ENCODE results near the gene CLDN9. TPM values are rescaled to one million over a fixed set of nuclear protein-coding genes. Genes with fewer than 3 reads are reported as not detected.

Gene CLDN9
- total RNA-seq, 2 donors from 2014 or later, result 0.40 to 0.42 TPM

DNA sequence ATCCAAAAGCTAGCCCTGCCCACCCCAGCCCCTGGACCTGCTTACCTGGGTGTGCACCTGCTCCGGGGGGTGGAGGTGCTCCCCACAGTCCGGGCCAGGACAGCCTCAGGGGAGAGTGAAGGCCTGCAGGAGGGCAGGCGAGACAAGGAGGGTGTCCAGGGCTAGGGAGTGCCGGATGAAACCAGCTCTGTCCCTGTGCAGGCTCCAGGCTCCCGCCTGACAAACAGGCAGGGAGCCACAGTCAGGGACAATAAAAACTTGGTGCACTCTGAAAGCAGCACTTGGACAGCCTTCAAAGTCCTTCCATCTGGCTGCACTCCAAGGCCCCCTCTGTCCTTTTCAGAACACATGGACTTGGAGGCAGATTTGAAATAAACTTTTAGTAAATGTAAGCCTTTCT is 39.6 kb upstream of the CLDN9 start:
- ATAC-seq, result no peak

DNA sequence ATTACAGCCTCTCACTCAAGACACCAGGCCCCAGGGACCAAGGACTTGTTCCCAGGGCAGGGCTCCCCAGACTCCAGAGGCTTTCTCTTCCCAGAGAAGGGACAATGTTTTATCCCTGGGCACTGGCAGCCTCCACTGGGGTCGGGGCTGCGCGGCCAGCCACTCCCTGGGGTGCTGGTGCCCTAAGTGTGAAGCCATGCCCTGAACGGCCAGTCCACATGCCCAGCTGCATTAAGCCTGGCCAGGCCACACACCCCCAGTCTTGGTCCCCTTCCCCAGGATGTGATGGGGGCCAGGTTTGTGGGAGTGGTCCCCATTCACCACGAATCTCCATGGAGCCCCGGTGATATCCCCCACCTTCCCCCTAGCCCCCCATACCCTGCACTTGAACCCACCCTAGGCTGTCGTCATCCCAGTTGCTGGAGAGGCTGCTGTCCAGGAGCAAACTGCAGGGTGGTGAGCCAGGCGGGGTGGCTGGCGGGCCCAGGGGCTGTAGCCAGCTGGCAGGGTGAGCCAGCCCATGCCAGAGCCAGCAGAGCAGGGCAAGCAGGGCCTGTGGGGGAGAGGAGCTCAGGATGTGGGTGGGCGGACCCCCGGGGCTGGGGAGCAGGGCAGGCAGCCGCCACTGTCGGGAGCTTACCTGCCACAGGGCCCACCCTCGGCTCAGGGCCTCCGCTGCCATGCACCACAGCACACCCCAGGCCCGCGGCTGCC is 39.0 kb upstream of the CLDN9 start:
- no peak for ATAC-seq
- no peak for DNase-seq
- intact Hi-C loops (cut with DNase I, micrococcal nuclease), result no loop called here

More for the DNA sequence above, 39.6 kb upstream of the CLDN9 start:
- DNase-seq, result no peak
- intact Hi-C loops (cut with DNase I, micrococcal nuclease), result no loop called here

DNA sequence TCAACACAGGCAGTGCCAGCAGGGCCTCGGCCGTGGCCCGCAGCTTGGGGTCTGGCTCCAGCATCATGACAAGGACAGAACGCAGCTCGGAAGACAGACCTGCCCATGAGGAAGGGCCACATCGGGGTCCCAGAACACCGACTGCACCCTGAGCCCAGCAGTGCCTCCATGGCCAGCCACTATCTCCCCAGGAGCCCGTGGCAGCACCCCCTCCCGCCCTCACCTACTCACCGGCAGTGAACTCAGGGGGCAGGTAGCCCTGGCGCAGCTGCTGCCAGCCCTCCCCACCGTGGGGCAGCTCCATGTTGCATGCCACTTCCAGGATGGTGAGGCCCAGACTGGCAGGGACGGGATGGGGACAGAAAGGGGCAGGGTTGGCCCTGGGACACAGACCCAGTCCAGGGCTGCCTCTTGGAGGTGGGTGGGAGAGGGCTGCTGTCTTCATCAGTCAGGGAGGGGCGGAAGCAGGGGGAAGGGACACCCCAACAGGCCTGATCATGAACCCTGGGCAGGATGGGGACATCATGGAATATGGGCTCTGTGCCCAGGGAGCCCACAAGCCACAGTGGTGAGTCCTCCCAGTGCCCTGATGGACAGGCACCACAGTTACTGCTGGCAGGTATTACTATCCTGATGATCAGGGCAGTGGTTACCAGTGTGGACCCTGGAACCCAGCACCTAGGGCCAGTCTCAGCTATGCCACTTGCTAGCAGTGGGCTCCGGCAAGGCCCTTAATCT is 38.2 kb upstream of the CLDN9 start:
- no peak for ATAC-seq
- intact Hi-C loops (cut with DNase I, micrococcal nuclease), result no loop called here

GRCh38 chr16:2975161-2975795 is 37.4 kb upstream of the CLDN9 start:
- DNase-seq, result no peak
- intact Hi-C loops (cut with DNase I, micrococcal nuclease), result no loop called here
- no peak for ATAC-seq

More for the DNA sequence above, 38.2 kb upstream of the CLDN9 start:
- no peak for DNase-seq

DNA sequence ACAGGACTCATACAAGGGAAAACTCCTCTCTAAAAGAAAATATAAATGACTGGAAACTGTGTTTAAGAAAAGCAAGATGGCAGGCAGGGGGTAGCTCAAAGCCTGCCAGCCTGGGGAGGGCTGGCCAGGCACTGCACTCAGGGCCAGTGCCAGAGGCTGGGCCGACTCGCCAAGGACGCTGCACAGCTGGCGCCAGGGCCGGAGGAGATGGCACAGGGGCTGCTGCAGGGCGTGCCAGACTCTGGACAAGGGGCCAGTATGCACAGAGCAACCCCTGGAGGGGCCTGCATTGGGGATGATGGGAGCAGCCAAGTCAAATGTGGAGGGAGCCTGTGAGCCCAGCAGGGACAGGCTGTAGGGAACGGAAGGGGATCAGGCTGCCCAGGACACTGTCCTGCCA is 36.5 kb upstream of the CLDN9 start:
- ATAC-seq (no peak), DNase-seq (no peak)
- intact Hi-C loops (cut with DNase I, micrococcal nuclease), result no loop called here

DNA sequence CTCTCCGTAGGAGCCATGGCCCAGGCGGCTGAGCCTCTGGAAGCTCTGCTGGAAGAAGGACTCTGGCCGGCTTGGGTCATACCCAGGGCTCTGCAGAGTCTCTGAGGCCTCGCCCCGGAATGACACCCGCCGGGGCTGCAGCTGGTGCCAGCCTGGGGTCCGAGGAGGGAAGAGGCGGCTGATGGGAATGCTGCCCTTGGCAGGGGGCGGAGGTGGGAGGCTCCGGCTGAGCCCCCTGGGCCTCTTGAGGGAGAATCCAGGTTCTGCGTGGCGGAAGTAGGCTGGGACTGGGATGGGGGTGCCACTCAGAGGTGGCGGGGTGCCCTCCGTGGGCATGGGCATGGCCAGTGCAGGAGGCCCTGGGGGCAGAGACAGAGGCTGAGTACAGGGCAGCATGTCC is 36.0 kb upstream of the CLDN9 start:
- DNase-seq, result no peak
- intact Hi-C loops (cut with DNase I, micrococcal nuclease), result no loop called here
- no peak for ATAC-seq

- DNase-seq (peak; percentile 64 to 65), ATAC-seq (peak; percentile 47)
- intact Hi-C loops (cut with DNase I, micrococcal nuclease), result no loop called here
Measured at GRCh38 chr16:2977440-2977839, 35.3 kb upstream of the CLDN9 start.

DNA sequence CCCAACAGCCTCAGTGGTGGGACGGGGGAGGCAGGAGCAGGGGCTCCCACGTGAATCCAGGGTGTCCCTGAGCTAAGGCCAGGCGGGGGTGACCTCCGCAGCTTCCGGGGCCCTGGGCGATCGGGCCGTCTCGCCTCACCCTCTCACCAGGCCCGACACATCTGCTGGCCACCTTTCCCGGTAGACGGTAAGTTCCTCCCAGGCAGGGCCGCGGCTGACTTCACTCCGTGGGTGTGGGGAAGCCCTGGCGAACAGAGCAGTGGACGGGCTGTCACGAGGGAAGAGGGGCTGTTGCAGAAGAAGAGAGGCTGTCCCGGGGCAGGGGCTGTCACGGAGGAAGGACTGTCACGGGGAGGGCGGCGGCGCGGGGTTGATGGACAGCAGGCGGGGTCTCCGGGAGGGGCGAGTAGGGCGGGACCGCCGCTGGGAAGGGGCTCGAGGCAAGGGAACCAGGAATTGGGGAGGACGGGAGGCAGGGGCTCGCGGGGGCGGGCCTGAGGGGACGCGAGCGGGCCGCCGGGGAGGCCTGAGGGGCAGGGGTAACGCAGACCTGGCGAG is 33.0 kb upstream of the CLDN9 start:
- DNase-seq (peak in 1 of 2 donors; percentile 35), ATAC-seq (no peak)
- intact Hi-C loops (cut with DNase I, micrococcal nuclease), result no loop called here

DNA sequence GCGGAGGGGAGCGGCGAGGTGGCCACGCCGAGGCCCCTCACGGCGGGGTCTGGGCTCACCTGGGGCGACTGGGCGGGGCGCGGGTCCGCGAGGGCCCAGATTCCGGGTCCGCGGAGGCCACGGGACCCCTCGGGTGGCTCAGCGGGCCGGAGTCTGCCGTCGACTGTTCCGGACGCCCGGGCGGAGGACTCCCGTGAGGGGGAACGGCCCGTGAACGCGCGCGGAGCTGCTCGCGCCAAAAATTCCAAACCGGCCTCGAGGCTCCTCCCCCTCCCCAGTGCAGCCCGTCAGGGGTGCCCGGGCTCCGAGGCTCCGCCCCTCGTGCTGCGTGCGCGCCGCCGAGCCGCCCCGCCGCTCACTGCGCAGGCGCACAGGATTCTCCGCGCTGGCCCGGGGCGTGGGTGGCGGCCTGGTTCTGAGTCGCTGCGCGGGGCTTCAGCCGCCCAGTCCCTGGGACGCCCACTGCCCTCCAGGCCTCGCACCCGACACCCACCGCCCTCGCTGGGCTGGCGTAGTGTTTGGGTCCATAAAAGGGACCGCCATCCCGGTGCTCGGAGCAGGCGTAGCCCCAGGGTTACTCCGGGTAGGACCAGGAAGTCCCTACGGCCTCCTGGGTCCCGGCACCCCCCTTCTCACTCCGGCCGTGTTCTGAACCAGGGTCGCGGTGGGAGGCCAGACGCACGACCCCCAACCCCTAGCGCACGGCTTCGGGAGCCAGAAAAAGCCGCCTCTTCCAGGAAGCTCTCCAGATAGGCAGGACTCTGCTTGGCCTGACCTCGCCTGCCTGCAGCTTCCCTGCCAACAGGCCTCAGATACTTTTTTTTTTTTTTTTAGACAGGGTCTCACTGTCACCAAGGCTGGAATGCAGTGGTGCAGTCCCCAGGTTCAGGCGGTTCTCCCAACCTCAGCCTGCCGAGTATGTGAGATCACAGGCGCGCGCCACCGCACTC is 32.2 kb upstream of the CLDN9 start, which contains the start of gene PKMYT1:
TSS of gene PKMYT1 (minus strand) at position 220 of the 950 bp plus-strand sequence. CDS start 789 bp downstream, outside the sequence.
- peak; percentile 85 for ATAC-seq
- intact Hi-C loops (cut with DNase I, micrococcal nuclease), result no loop called here
- DNase-seq, result peak; percentile 84 to 95

DNA sequence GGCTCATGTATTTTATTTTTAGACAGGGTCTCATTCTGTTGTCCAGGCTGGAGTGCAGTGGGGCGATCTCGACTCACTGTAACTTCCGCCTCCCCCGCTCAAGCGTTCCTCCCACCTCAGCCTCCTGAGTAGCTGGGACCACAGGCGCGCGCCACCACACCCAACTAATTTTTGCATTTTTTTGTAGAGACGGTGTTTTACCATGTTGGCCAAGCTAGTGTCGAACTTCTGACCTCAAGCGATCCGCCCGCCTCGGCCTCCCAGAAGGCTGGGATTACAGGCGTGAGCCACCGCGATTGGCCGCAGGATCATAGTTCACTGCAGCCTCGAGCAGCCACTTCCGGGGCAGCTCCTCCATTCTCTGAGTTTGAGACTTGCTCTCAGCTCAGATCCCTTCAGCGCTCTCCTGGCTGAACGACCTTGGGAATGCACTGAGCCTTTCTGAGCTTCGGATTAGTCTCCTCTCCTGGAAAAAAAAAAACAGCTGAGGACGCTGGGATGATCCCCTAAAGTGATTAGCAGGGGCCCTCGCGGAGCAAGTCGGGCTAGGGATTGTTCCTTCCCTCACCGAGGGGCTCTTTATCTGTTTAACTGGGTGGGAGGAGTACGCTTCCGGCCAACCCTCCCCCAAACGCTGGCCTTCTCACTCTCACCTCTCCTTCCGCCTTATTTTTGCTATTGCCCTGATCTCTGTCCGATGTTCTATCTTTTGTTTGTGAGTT is 31.4 kb upstream of the CLDN9 start:
- intact Hi-C loops (cut with DNase I, micrococcal nuclease), result no loop called here
- DNase-seq (no peak), ATAC-seq (no peak)

GRCh38 chr16:2981899-2982250 is 30.8 kb upstream of the CLDN9 start:
- intact Hi-C loops (cut with DNase I, micrococcal nuclease), result no loop called here
- no peak for DNase-seq
- no peak for ATAC-seq

DNA sequence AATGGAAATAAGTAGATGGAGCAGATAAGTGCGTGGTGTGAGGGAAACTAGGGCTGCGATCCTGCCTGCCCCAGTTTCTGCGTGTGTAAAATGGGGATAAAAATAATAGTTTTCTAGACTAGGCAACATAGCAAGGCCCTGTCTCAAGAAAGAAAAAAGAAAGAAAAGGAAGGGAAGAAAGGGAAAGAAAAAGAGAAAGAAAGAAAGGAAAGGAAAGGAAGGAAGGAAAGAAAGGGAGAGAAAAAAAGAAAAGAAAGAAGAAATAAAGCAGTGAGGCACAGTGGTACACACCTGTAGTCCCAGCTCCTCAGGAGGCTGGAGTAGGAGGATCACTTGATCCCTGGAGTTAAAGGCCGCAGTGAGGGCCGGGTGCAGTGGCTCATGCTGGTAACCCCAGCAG is 30.3 kb upstream of the CLDN9 start:
- intact Hi-C loops (cut with DNase I, micrococcal nuclease), result no loop called here
- ATAC-seq (no peak), DNase-seq (no peak)

DNA sequence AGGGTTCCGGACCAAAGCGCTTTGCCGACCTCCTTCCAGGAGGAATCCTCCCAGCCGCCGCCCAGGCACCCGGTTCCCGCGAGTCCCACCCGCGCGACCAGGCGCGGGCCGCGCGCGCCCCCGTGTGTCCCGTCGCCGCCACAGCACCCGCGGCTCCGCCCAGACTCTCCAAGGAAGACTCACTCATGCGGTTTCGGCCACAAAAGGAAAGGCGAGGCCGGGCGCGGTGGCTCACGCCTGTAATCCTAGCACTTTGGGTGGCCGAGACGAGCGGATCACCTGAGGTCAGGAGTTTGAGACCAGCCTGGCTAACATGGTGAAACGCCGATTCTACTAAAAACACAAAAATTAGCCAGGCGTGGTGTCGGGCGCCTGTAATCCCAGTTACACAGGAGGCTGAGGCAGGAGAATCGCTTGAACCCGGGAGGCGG is 29.0 kb upstream of the CLDN9 start:
- peak; percentile 67 for ATAC-seq
- intact Hi-C loops (cut with DNase I, micrococcal nuclease), result no loop called here
- peak; percentile 67 to 83 for DNase-seq

- no peak for DNase-seq
- intact Hi-C loops (cut with DNase I, micrococcal nuclease), result no loop called here
- ATAC-seq, result no peak
Measured at GRCh38 chr16:2985462-2985861, 27.3 kb upstream of the CLDN9 start.

DNA sequence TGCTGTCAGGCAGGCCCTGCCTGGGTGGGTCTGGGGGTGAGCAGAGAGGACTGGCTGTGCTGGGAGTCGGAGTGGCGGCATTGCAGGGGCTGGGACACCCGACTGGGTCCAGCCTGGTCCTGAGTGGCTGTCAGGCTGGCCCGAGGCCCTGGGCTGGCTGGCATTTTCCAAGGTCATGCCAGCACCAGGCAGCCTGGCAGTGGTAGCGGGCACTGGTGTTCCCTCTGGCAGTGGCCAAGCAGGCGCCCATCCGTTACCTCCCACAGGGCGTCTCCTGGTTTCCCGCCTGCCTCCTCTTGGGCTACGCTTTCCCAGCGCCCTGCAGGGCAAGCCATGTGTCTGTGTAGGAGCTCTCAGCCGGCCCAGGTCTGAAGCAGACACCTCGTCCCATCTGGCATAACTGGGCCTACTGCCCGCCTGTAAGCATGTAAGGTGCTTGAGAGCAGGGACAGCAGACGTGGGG is 26.8 kb upstream of the CLDN9 start:
- ATAC-seq (no peak), DNase-seq (no peak)
- intact Hi-C loops (cut with DNase I, micrococcal nuclease), result no loop called here

DNA sequence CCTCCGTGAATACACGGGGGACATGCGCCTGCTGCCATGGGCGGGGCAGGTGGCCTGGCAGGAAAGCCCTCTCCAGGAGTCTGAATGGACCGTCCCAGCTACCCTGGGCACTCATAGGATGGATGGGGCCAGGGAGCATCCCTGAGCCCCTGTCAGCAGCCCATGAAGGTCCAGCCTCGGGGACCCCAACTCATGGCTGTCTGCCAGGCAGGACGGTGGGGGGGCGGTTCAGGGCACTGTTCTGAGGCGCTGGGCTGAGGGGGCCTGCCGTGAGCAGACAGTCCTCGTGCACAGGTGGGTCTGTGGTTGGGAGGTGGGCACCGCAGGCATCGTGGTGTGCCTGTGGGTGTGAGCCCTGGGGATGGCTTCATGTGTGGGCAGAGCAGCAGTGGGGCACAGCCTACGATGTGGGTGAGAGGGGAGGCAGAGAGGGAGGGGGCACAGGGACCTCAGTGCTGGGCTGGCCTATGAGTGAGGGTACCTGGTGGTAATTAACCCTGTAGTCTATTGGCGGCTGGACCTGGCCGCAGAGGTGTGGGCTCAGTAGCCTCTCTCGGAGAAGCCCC is 26.0 kb upstream of the CLDN9 start:
- intact Hi-C loops (cut with DNase I, micrococcal nuclease), result no loop called here
- DNase-seq, result no peak
- ATAC-seq, result no peak

DNA sequence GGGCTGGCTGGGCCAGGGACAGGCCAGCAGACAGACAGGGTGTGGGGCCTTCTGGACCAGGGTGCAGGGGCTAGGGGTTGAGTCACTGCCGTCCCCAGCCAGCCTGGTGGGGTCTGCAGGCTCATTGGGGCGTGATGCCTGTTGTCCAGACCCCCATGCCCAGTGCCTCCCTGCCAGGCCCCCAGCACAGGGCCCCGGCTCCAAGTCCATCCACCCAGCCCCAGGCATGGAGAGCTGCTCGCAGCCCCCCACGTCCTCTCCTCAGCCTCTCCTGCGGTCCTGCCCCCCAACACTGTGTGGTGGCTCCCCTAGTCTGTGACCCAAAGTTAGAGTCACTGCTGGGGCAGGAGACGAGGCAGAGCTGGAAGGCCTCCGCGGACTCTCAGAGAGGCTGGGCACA is 25.4 kb upstream of the CLDN9 start:
- ATAC-seq (no peak), DNase-seq (no peak)
- intact Hi-C loops (cut with DNase I, micrococcal nuclease), result no loop called here

DNA sequence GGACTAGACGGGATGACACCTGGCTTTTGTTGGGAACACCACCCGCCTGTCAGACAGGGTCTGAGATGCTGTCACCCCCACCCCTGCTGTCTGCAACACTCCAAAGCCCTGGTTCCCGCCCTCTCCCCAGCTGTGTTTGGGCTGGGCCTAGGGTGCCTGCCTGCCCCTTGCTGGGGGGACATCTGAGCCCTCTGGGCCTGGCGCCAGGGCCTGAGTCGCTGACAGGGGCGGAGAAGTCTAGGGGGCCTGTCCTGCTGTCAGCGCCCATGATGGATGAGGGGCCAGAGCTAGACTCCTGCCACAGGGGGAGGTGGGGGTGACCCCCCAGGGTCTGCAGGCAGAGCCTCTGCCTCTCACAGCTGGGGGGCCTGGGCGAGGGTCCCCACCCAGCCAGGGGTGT is 24.9 kb upstream of the CLDN9 start:
- no peak for ATAC-seq
- intact Hi-C loops (cut with DNase I, micrococcal nuclease), result no loop called here
- DNase-seq, result no peak
